Adipocyte (in vitro differentiated cells): ENCODE data around the gene S1PR4.

ENCODE experiments used
- DNase-seq: peaks from one replicate; pipeline ENCODE4 v3.0.0-alpha.2; 2015; ENCODE audit warnings: low read depth
- H3K27me3 ChIP-seq: replicated peaks from 2 replicates; pipeline ENCODE4 v1.7.0; 2013; ENCODE audit warnings: mild to moderate bottlenecking, low read length, moderate library complexity; ENCODE audit not compliant: control insufficient read depth, insufficient read depth
- H3K36me3 ChIP-seq: 2 replicates; pipeline ENCODE4 v1.7.0; 2013; ENCODE audit warnings: low read length, mild to moderate bottlenecking, moderate library complexity; ENCODE audit not compliant: control insufficient read depth, insufficient read depth, severe bottlenecking
- H3K4me1 ChIP-seq: 2 replicates; pipeline ENCODE4 v1.7.0; 2013; ENCODE audit warnings: mild to moderate bottlenecking, low read length, moderate library complexity; ENCODE audit not compliant: control insufficient read depth, insufficient read depth
- H3K4me3 ChIP-seq: 2 replicates; pipeline ENCODE4 v1.7.0; 2013; ENCODE audit warnings: mild to moderate bottlenecking, low read length, moderate library complexity
- H3K9ac ChIP-seq: 2 replicates; pipeline ENCODE4 v1.7.0; 2013; ENCODE audit warnings: mild to moderate bottlenecking, low read length, moderate library complexity
- H3K9me3 ChIP-seq: 2 replicates; pipeline ENCODE4 v1.7.0; 2013; ENCODE audit warnings: mild to moderate bottlenecking, low read length, moderate library complexity; ENCODE audit not compliant: control insufficient read depth

S1PR4 gene, protein sequence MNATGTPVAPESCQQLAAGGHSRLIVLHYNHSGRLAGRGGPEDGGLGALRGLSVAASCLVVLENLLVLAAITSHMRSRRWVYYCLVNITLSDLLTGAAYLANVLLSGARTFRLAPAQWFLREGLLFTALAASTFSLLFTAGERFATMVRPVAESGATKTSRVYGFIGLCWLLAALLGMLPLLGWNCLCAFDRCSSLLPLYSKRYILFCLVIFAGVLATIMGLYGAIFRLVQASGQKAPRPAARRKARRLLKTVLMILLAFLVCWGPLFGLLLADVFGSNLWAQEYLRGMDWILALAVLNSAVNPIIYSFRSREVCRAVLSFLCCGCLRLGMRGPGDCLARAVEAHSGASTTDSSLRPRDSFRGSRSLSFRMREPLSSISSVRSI

DNA sequence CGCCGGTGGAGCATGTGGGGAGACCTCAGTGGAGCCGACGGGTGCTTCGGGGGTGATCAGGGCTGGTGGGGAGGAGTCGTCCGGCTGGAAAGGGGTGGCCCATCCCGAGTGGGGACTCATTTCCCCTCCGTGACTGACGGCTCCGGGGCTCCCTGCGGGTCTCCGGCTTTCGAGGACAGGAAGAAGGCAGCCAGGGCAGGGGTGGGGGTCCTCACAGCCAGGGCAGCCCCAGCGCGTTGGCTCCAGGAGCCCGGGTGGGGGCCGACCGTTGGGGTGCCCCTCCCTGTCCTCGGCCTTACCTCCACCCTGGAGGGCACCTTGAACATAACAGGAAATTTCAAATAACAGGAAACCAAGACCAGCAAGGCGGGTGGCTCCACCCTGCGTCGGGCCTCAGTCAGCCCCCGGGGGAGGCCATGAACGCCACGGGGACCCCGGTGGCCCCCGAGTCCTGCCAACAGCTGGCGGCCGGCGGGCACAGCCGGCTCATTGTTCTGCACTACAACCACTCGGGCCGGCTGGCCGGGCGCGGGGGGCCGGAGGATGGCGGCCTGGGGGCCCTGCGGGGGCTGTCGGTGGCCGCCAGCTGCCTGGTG lies at the start of gene S1PR4:
Gene S1PR4 (plus strand): TSS at position 393 of the 596 bp plus-strand sequence. CDS start 24 bp downstream, at position 417.
- Histone ChIP-seq H3K4me3 (no peak within 1 kb of the TSS), H3K36me3 (no peaks in the 10 kb centered on the region), H3K27me3 (no peaks in the 10 kb centered on the region), H3K9ac (no peak within 1 kb of the TSS), H3K9me3 (no peaks in the 10 kb centered on the region), H3K4me1 (peaks cover 9% of the 10 kb centered on the region)
- DNase-seq, result no peak

DNA sequence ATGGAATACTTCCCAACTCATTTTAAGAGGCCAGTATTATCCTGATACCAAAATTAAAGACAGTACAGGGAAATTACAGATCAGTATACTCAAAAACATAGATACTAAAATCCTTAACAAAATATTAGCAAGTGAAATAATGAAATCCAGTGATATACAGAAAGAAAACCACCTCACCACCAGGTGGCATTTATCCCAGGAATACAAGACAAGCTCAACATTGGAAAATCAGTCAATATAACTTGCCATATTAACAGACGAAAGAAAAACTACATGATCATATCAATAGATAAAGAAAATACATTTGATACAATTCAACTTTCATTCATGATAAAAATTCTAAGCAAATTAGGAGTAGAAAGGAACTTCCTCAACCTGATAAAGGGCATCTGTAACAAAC lies 49.5 kb upstream of the S1PR4 start:
- H3K36me3 ChIP-seq, result no peaks in the 10 kb centered on the region
- H3K27me3 ChIP-seq, result no peaks in the 10 kb centered on the region
- no peaks in the 10 kb centered on the region for H3K9me3 ChIP-seq
- H3K9ac ChIP-seq, result no peak overlapping the region
- no peaks in the 10 kb centered on the region for H3K4me1 ChIP-seq
- H3K4me3 ChIP-seq, result no peak overlapping the region
- DNase-seq, result peak; percentile 75

- Histone ChIP-seq H3K9me3 (no peaks in the 10 kb centered on the region), H3K9ac (no peak overlapping the region), H3K27me3 (no peaks in the 10 kb centered on the region), H3K4me1 (no peaks in the 10 kb centered on the region), H3K36me3 (no peaks in the 10 kb centered on the region), H3K4me3 (no peak overlapping the region)
- DNase-seq, result no peak
Observed at GRCh38 chr19:3131168-3131567, 47.4 kb upstream of the S1PR4 start.

- Histone ChIP-seq H3K27me3 (no peaks in the 10 kb centered on the region), H3K9me3 (no peaks in the 10 kb centered on the region), H3K36me3 (no peaks in the 10 kb centered on the region), H3K9ac (no peak overlapping the region), H3K4me3 (no peak overlapping the region), H3K4me1 (peaks cover 6% of the 10 kb centered on the region)
- no peak for DNase-seq
Observed at GRCh38 chr19:3132971-3133792, 45.4 kb upstream of the S1PR4 start.

DNA sequence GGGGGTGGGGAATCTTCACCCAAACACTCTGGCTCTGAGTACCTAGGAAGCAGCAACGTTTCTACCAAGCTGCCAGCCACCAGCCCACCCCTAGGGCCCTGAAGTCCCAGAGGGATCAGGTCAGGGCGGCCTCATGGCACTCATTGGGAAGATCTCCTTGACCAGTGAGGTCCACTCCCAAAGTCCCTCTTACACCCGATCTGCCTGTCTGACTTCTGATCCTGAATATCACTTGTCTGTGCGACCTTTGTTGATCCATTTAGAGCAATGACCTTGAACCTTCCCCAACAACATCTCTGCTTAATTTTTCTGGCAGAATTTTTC lies 44.8 kb upstream of the S1PR4 start:
- no peak for DNase-seq
- no peaks in the 10 kb centered on the region for H3K36me3 ChIP-seq
- peaks cover 6% of the 10 kb centered on the region for H3K4me1 ChIP-seq
- H3K27me3 ChIP-seq, result no peaks in the 10 kb centered on the region
- H3K4me3 ChIP-seq, result no peak overlapping the region
- H3K9me3 ChIP-seq, result no peaks in the 10 kb centered on the region
- no peak overlapping the region for H3K9ac ChIP-seq

DNA sequence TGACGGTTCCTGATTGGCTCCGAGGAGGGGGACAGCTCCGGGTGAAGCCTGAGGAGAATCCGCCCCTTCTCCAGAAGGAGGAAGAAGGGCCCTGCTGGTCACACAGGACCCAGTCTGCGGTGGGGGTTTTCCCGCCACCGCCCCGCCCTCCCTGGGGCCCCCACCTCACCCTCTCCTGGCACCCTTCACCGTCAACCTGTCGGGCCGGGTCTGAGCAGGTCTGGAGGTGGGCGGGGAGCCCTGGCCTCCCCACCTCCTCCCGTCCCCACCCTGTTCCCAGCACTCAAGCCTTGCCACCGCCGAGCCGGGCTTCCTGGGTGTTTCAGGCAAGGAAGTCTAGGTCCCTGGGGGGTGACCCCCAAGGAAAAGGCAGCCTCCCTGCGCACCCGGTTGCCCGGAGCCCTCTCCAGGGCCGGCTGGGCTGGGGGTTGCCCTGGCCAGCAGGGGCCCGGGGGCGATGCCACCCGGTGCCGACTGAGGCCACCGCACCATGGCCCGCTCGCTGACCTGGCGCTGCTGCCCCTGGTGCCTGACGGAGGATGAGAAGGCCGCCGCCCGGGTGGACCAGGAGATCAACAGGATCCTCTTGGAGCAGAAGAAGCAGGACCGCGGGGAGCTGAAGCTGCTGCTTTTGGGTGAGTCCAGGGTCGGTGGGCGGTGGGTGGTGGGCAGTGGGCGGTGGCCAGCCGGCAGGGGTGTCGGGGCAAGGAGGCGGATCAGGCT lies 42.4 kb upstream of the S1PR4 start, which contains the start of gene GNA15:
Gene GNA15 (plus strand): TSS at position 73 of the 723 bp plus-strand sequence. CDS start 418 bp downstream, at position 491.
- Histone ChIP-seq H3K4me1 (peaks cover 6% of the 10 kb centered on the region), H3K27me3 (no peaks in the 10 kb centered on the region), H3K36me3 (no peaks in the 10 kb centered on the region), H3K9ac (peak within 1 kb of the TSS; percentile 27), H3K9me3 (no peaks in the 10 kb centered on the region), H3K4me3 (no peak within 1 kb of the TSS)
- no peak for DNase-seq

DNA sequence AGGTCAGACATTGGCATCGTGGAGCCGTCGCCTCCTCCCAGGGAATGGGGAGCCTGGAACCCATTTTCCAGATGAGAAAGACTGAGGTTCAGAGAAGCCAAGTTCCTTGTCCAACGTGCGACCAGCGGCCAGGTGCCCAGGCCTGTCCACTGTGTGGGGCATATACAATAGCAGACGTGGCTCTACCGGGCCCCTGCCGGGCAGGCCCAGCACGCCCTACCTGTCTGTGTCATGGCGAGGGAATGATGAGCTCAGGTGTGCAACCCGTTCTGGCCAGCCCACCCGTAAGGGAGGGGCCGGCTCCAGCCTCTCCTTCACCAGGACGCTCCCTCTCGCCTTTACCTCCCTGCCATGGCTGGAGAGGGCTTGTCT lies 41.9 kb upstream of the S1PR4 start:
- Histone ChIP-seq H3K4me3 (no peak overlapping the region), H3K36me3 (no peaks in the 10 kb centered on the region), H3K27me3 (no peaks in the 10 kb centered on the region), H3K9me3 (no peaks in the 10 kb centered on the region), H3K9ac (peak overlapping the region; percentile 27), H3K4me1 (peaks cover 10% of the 10 kb centered on the region)
- no peak for DNase-seq

- Histone ChIP-seq H3K4me3 (no peak overlapping the region), H3K9ac (peak overlapping the region; percentile 27), H3K36me3 (no peaks in the 10 kb centered on the region), H3K4me1 (peaks cover 14% of the 10 kb centered on the region), H3K9me3 (no peaks in the 10 kb centered on the region), H3K27me3 (no peaks in the 10 kb centered on the region)
- no peak for DNase-seq
Observed at GRCh38 chr19:3137119-3137518, 41.5 kb upstream of the S1PR4 start.

GRCh38 chr19:3138268-3138667 lies 40.3 kb upstream of the S1PR4 start:
- Histone ChIP-seq H3K36me3 (no peaks in the 10 kb centered on the region), H3K4me1 (peaks cover 23% of the 10 kb centered on the region), H3K27me3 (no peaks in the 10 kb centered on the region), H3K4me3 (no peak overlapping the region), H3K9me3 (no peaks in the 10 kb centered on the region), H3K9ac (no peak overlapping the region)
- no peak for DNase-seq

DNA sequence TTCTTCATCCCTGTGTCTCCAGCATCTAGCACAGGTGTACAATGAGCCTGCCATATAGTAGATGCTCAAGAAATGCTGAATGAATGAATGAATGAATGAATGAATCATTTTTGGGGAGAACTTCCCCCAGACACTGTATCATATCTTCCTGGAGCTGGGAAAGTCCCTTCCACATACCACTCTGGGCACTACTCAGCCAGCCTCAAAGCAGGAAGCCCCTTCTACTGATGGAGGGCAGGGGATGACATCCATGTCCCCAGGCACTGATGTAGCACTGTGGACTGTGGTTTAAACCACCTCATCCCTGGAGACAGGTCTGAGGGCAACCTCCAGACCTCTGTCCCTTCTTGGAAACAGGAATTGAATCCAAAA lies 37.9 kb upstream of the S1PR4 start:
- peaks cover 23% of the 10 kb centered on the region for H3K4me1 ChIP-seq
- no peak overlapping the region for H3K9ac ChIP-seq
- H3K9me3 ChIP-seq, result no peaks in the 10 kb centered on the region
- no peak for DNase-seq
- no peaks in the 10 kb centered on the region for H3K27me3 ChIP-seq
- H3K4me3 ChIP-seq, result no peak overlapping the region
- H3K36me3 ChIP-seq, result no peaks in the 10 kb centered on the region

GRCh38 chr19:3142292-3142670 lies 36.3 kb upstream of the S1PR4 start:
- no peaks in the 10 kb centered on the region for H3K27me3 ChIP-seq
- H3K4me3 ChIP-seq, result peak overlapping the region; percentile 20
- H3K9ac ChIP-seq, result peak overlapping the region; percentile 81
- DNase-seq, result peak; percentile 51
- peaks cover 17% of the 10 kb centered on the region for H3K4me1 ChIP-seq
- no peaks in the 10 kb centered on the region for H3K36me3 ChIP-seq
- H3K9me3 ChIP-seq, result no peaks in the 10 kb centered on the region
